OCI-LY1 (cell line): ENCODE data around the gene RBM44.

Source experiments
- H2AFZ ChIP-seq: fragments of 200-600 bp; sonication (generic), shearing (Covaris generic); 2 replicates; pipeline ENCODE4 v1.6.0; 2014; ENCODE audit warnings: antibody characterized with exemption, mild to moderate bottlenecking, low read length
- H3F3A ChIP-seq: fragments of 200-600 bp; sonication (generic), shearing (Covaris generic); 2 replicates; pipeline ENCODE4 v1.6.0; 2014; ENCODE audit warnings: mild to moderate bottlenecking, antibody characterized with exemption, low read length, moderate library complexity; ENCODE audit not compliant: insufficient read depth
- H3K27ac ChIP-seq: fragments of 200-600 bp; sonication (generic); 2 replicates; pipeline ENCODE4 v1.5.1; 2014; ENCODE audit warnings: low read length, mixed run types, mild to moderate bottlenecking, low read depth; ENCODE audit not compliant: poor library complexity, severe bottlenecking
- H3K27me3 ChIP-seq: fragments of 200-600 bp; sonication (generic); 2 replicates; pipeline ENCODE4 v1.6.0; 2014; ENCODE audit warnings: antibody characterized with exemption, mild to moderate bottlenecking, low read length, moderate library complexity; ENCODE audit not compliant: insufficient read depth
- H3K36me3 ChIP-seq: fragments of 200-600 bp; sonication (generic); 2 replicates; pipeline ENCODE4 v1.6.1; 2014; ENCODE audit warnings: mild to moderate bottlenecking, antibody characterized with exemption, low read length, moderate library complexity, mixed read lengths; ENCODE audit not compliant: insufficient read depth
- H3K4me1 ChIP-seq: fragments of 200-600 bp; sonication (generic); 2 replicates; pipeline ENCODE4 v1.5.1; 2014; ENCODE audit warnings: mild to moderate bottlenecking, low read length, moderate library complexity; ENCODE audit not compliant: insufficient read depth, severe bottlenecking
- H3K4me2 ChIP-seq: fragments of 200-600 bp; sonication (generic), shearing (Covaris generic); 2 replicates; pipeline ENCODE4 v1.6.1; 2014; ENCODE audit warnings: low read length
- H3K4me3 ChIP-seq: fragments of 200-600 bp; sonication (generic); 2 replicates; pipeline ENCODE4 v1.5.1; 2014; ENCODE audit warnings: low read length, low read depth, mild to moderate bottlenecking, mixed read lengths; ENCODE audit not compliant: poor library complexity, severe bottlenecking
- H3K79me2 ChIP-seq: fragments of 200-600 bp; shearing (Covaris generic); 2 replicates; pipeline ENCODE4 v1.6.1; 2016; ENCODE audit warnings: mixed run types, low read length, mixed read lengths; ENCODE audit not compliant: insufficient read depth
- H3K9ac ChIP-seq: fragments of 200-600 bp; sonication (generic), shearing (Covaris generic); 2 replicates; pipeline ENCODE4 v1.6.1; 2014; ENCODE audit warnings: mild to moderate bottlenecking, low read length, mixed read lengths
- H3K9me2 ChIP-seq: fragments of 200-600 bp; sonication (generic), shearing (Covaris generic); 2 replicates; pipeline ENCODE4 v1.6.1; 2014; ENCODE audit warnings: low read depth, mild to moderate bottlenecking, low read length, mixed read lengths
- H3K9me3 ChIP-seq: fragments of 200-600 bp; shearing (Covaris generic); 2 replicates; pipeline ENCODE4 v1.6.1; 2014; ENCODE audit warnings: low read length, mixed read lengths
- H4K20me1 ChIP-seq: fragments of 200-600 bp; sonication (generic), shearing (Covaris generic); 2 replicates; pipeline ENCODE4 v1.6.0; 2016; ENCODE audit warnings: mild to moderate bottlenecking, low read length; ENCODE audit not compliant: insufficient read depth
- EZH2 ChIP-seq: fragments of 200-600 bp; sonication (generic), shearing (Covaris generic); IDR thresholded peaks from 2 replicates; pipeline ENCODE4 v1.8.0; 2017; ENCODE audit warnings: borderline replicate concordance, mixed run types, mild to moderate bottlenecking, antibody characterized with exemption, low read length, moderate library complexity, mixed read lengths
- TF ChIP-seq, protein P1 (sequence below): fragments of 200-600 bp; sonication (generic), shearing (Covaris generic); IDR thresholded peaks from 2 replicates; pipeline ENCODE4 v1.5.1; 2017; ENCODE audit warnings: mild to moderate bottlenecking, antibody characterized with exemption, low read length, moderate library complexity, mixed read lengths

Gene RBM44

DNA sequence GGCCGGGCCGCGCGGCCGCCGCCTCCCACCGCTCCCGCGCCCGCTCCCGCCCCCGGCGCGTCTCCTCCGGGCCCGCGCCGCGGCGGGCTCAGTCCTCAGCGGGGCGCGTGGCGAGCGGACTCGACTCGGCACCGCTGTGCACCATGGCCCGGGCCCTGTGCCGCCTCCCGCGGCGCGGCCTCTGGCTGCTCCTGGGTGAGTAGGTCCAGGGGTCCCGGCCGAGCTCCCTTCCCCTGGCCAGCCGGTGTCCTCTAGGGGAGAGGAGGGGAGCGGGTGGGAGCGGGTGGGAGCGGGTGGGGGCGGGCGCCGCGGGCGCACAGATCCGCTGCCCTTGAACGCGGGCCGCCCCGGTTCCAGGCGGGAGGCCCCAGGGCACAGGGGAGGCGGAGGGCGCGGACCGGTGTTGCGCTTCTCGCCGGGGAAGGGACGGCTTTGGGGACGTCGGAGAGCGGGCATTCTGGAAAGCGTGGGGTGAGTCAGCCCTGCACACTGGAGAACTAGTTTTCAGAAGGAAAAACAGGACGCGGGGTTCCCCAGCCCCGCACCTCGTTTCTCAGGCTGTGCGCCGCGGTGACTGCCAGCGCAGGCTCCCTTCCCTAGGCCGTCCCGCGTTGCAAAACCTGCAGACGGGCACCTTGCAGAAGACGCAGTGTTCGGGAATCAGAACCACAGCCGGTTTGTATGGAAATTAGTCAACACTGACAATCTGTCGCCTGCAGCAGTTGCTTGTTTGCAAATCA, 61.1 kb downstream of the RBM44 start, which contains the start of gene RAMP1:
TSS of gene RAMP1 (plus strand) at position 91 of the 740 bp plus-strand sequence. CDS start at position 144, 53 bp downstream.
- Histone ChIP-seq H3K4me2 (no peak within 1 kb of the TSS), H2AFZ (no peak within 1 kb of the TSS), H3K79me2 (no peaks in the 10 kb centered on the region)

DNA sequence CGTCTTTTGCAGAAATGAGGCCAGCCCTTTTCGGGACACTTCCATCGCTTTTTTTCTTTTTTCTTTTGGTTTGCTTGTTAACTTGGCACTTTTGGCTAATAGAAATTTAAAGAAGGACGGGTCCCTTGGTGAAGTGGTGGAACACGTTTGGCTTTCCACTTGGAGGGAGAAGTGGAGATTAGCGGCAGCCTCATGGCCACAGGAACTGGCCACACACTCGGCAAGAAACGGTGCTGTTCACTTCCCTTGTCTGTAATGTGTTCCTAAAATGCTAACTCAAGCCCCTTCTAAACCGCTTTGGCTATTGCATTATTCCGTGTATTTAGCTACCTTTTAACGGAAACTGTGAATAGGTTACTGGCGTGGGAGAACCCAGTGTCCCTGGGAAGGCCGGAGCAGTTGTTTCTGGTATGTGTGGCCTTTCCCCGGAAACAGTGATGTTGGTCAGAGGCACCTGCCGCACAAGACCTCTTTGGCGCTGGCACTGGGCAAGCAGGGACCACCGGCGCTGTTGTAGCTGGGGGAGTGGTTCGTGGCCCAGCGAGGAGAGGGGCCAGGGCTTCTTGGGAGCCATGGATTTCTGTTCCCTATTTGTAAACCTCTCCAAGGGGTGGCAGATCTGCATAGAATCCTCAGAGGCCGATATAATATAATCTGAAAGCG, 61.8 kb downstream of the RBM44 start:
- TF ChIP-seq, protein P1, sequence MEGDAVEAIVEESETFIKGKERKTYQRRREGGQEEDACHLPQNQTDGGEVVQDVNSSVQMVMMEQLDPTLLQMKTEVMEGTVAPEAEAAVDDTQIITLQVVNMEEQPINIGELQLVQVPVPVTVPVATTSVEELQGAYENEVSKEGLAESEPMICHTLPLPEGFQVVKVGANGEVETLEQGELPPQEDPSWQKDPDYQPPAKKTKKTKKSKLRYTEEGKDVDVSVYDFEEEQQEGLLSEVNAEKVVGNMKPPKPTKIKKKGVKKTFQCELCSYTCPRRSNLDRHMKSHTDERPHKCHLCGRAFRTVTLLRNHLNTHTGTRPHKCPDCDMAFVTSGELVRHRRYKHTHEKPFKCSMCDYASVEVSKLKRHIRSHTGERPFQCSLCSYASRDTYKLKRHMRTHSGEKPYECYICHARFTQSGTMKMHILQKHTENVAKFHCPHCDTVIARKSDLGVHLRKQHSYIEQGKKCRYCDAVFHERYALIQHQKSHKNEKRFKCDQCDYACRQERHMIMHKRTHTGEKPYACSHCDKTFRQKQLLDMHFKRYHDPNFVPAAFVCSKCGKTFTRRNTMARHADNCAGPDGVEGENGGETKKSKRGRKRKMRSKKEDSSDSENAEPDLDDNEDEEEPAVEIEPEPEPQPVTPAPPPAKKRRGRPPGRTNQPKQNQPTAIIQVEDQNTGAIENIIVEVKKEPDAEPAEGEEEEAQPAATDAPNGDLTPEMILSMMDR, result no peak
- no peaks in the 10 kb centered on the region for H3K36me3 ChIP-seq
- H3K79me2 ChIP-seq, result no peaks in the 10 kb centered on the region
- H3F3A ChIP-seq, result no peaks in the 10 kb centered on the region
- H3K4me2 ChIP-seq, result no peak overlapping the region
- H3K4me1 ChIP-seq, result no peaks in the 10 kb centered on the region
- no peak overlapping the region for H3K27ac ChIP-seq
- no peaks in the 10 kb centered on the region for H3K9me3 ChIP-seq
- H2AFZ ChIP-seq, result no peak overlapping the region
- H3K9ac ChIP-seq, result no peak overlapping the region
- H3K4me3 ChIP-seq, result no peak overlapping the region
- H4K20me1 ChIP-seq, result no peaks in the 10 kb centered on the region
- H3K27me3 ChIP-seq, result peaks cover 5% of the 10 kb centered on the region; the same call in 1 of the 2 replicates
- H3K9me2 ChIP-seq, result no peaks in the 10 kb centered on the region

More for the DNA sequence above, 61.1 kb downstream of the RBM44 start, which contains the start of gene RAMP1:
- no peaks in the 10 kb centered on the region for H3F3A ChIP-seq
- H3K9ac ChIP-seq, result no peak within 1 kb of the TSS
- H3K36me3 ChIP-seq, result no peaks in the 10 kb centered on the region
- no peak within 1 kb of the TSS for H3K4me3 ChIP-seq
- H3K27ac ChIP-seq, result no peak within 1 kb of the TSS
- peaks cover 5% of the 10 kb centered on the region; the same call in 1 of the 2 replicates for H3K27me3 ChIP-seq
- no peaks in the 10 kb centered on the region for H3K4me1 ChIP-seq
- H4K20me1 ChIP-seq, result no peaks in the 10 kb centered on the region
- no peaks in the 10 kb centered on the region for H3K9me2 ChIP-seq
- no peaks in the 10 kb centered on the region for H3K9me3 ChIP-seq
- TF ChIP-seq, protein P1, result no peak
- TF ChIP-seq EZH2, result no peak

DNA sequence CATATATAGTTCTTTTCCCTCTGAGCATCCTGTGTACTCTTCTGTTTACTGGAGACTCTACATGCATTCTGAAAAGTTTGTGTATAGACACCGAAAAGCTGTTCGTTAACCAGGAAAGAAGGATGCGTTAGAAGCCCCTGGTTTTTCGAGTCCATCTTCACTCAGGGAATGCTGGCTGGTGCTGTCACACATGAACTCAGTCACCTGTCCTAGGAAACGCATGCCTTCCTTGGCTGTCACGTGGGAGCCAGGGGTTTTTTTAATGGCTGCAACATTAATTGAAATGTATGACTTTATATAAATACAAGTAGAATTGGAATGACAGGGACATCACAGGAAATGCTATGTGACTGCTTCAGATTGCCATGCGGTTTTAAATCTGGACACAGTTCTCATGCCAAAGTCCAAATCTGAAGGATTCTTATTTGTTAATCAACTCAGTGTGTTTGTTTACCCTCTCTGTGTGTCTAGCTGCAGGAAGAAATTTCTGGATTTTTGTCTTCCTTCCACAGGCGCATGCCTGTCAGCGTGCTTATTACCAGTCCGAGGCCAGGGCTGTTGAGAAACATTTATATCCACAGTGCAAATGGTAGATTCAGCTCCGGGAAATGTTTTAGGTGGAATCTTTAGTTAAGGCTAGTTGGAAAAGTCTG, 63.4 kb downstream of the RBM44 start:
- Histone ChIP-seq H3K4me2 (no peak overlapping the region), H4K20me1 (no peaks in the 10 kb centered on the region), H3K4me1 (no peaks in the 10 kb centered on the region), H3K27ac (no peak overlapping the region), H3K9me3 (no peaks in the 10 kb centered on the region), H3K4me3 (no peak overlapping the region), H3K9me2 (no peaks in the 10 kb centered on the region), H3F3A (no peaks in the 10 kb centered on the region), H3K27me3 (peaks cover 5% of the 10 kb centered on the region; the same call in 1 of the 2 replicates), H3K79me2 (no peaks in the 10 kb centered on the region), H3K9ac (no peak overlapping the region), H2AFZ (no peak overlapping the region), H3K36me3 (no peaks in the 10 kb centered on the region)
- TF ChIP-seq EZH2, result no peak
- TF ChIP-seq, protein P1, result no peak
